Small intestine (tissue), 7 donors: ENCODE results near the gene CCDC88B. TPM values are rescaled to one million over a fixed set of nuclear protein-coding genes. Genes with fewer than 3 reads are reported as not detected.

Experiments used
- DNase-seq, 2 donors: peaks; one replicate each; pipeline versions ENCODE4 v3.0.0 to v3.0.0-alpha.2; 2013
- FAIRE-seq: peaks from 2 replicates; lab custom pipeline; 2012; peaks lifted over from hg19 to GRCh38; lab: Jason Lieb, UNC
- H3K27ac ChIP-seq, 3 donors: one replicate each; pipeline ENCODE4 v1.5.1; 2013; ENCODE audit warnings: low read length in 2 of 3, mild to moderate bottlenecking in 2 of 3, control low read depth in 1 of 3, inconsistent platforms in 1 of 3, low read depth in 1 of 3, moderate library complexity in 1 of 3
- H3K27me3 ChIP-seq, 3 donors: one replicate each; pipeline ENCODE4 v1.6.1; 2013; ENCODE audit warnings: low read length in 3 of 3, inconsistent platforms in 1 of 3; ENCODE audit not compliant: control insufficient read depth in 3 of 3, insufficient read depth in 3 of 3
- H3K36me3 ChIP-seq, 3 donors: one replicate each; pipeline ENCODE4 v1.6.1; 2013; ENCODE audit warnings: low read length in 3 of 3, inconsistent platforms in 1 of 3, low read depth in 1 of 3, mild to moderate bottlenecking in 1 of 3, moderate library complexity in 1 of 3; ENCODE audit not compliant: control insufficient read depth in 3 of 3, insufficient read depth in 2 of 3
- H3K4me1 ChIP-seq, 3 donors: one replicate each; pipeline ENCODE4 v1.6.1; 2013; ENCODE audit warnings: low read length in 2 of 3, inconsistent platforms in 1 of 3, low read depth in 1 of 3, mild to moderate bottlenecking in 1 of 3, moderate library complexity in 1 of 3; ENCODE audit not compliant: control insufficient read depth in 3 of 3, insufficient read depth in 2 of 3
- H3K4me3 ChIP-seq, 3 donors: one replicate each; pipeline ENCODE4 v1.5.1; 2013; ENCODE audit warnings: low read length in 3 of 3, control low read depth in 1 of 3, inconsistent platforms in 1 of 3, low read depth in 1 of 3, mild to moderate bottlenecking in 1 of 3, moderate library complexity in 1 of 3
- H3K9me3 ChIP-seq, 2 donors: one replicate each; pipeline ENCODE4 v1.6.1; 2013; ENCODE audit warnings: low read depth in 1 of 2, low read length in 1 of 2; ENCODE audit not compliant: control insufficient read depth in 2 of 2, insufficient read depth in 1 of 2
- WGBS, 3 donors: extraction: QIAGEN DNeasy Blood & Tissue Kit; methylation state at CpG; one replicate each; pipeline ENCODE4 v1.1.7; 2013; 5-methylcytosine and 5-hydroxymethylcytosine counted together
- polyA plus RNA-seq, 4 donors: library from polyadenylated mRNA; stranded (reverse) in 3 of 4; unstranded in 1 of 4; fragments of 200-250 nt in 3 of 4; fragments of 120-200 nt in 1 of 4; gene quantifications; one replicate each; pipeline versions ENCODE4 v1.2.1 to v1.2.3, GENCODE V29; 2013
- donor health status: healthy with polysubstance abuse.
- donor health status: control.
- donor health status: control.
- donor health status: Bipolar disorder and iron deficiency.
- donor health status: healthy.

CCDC88B gene
- polyA plus RNA-seq, 4 donors = 13.7 to 363 (median 89.8) TPM

GRCh38 chr11:64403106-64403505 is 63.1 kb downstream of the CCDC88B start:
- H3K27ac ChIP-seq = no peak overlapping the region
- DNase-seq (no peak), FAIRE-seq (no peak)
- WGBS, 3 donors = 78 to 83% (median 82%) methylated on average over 5 of the region's 5 CpGs
- H3K4me3 ChIP-seq = no peak overlapping the region
- peaks cover 0 to 6% of the 10 kb centered on the region in 2 donors for H3K9me3 ChIP-seq
- peaks cover 0 to 12% (median 0%) of the 10 kb centered on the region in 3 donors for H3K4me1 ChIP-seq
- peaks cover 0 to 6% (median 2%) of the 10 kb centered on the region in 3 donors for H3K27me3 ChIP-seq
- no peaks in the 10 kb centered on the region for H3K36me3 ChIP-seq

GRCh38 chr11:64406221-64406946 is 66.4 kb downstream of the CCDC88B start:
- peaks cover 0 to 9% (median 2%) of the 10 kb centered on the region in 3 donors for H3K27me3 ChIP-seq
- H3K4me3 ChIP-seq = no peak overlapping the region
- no peaks in the 10 kb centered on the region for H3K36me3 ChIP-seq
- peak in 1 of 2 donors; percentile 65 for DNase-seq
- WGBS, 3 donors = 39 to 48% (median 39%) methylated on average over 10 of the region's 10 CpGs
- H3K9me3 ChIP-seq = peaks cover 0 to 6% of the 10 kb centered on the region in 2 donors
- peaks cover 0 to 12% (median 0%) of the 10 kb centered on the region in 3 donors for H3K4me1 ChIP-seq
- H3K27ac ChIP-seq = peak overlapping the region in 1 of 3 donors; percentile 4
- FAIRE-seq = no peak

Other genes starting within 250 kb of the CCDC88B start
- gene MACROD1, start 174.1 kb upstream of the CCDC88B start, polyA plus RNA-seq = 100 to 1,000 TPM in 1 of 4 donors, 10 to 100 TPM in 3; 13.1 to 137 (median 17.8) TPM
- gene STIP1, start 154.0 kb upstream of the CCDC88B start, polyA plus RNA-seq = 10 to 100 TPM; 38.6 to 99.3 (median 58.8) TPM
- gene FERMT3, start 133.5 kb upstream of the CCDC88B start, polyA plus RNA-seq = 10 to 100 TPM; 11.4 to 32.2 (median 23.5) TPM
- 100 to 1,000 TPM in 1 of 4 donors, 10 to 100 TPM in 3; 46.5 to 115 (median 68.0) TPM for gene TRPT1, start 114.0 kb upstream of the CCDC88B start, polyA plus RNA-seq
- 100 to 1,000 TPM in 1 of 4 donors, 10 to 100 TPM in 3; 40.0 to 140 (median 95.3) TPM for gene NUDT22, start 113.9 kb upstream of the CCDC88B start, polyA plus RNA-seq
- gene DNAJC4, start 109.7 kb upstream of the CCDC88B start, polyA plus RNA-seq = 100 to 1,000 TPM in 2 of 4 donors, 10 to 100 TPM in 2; 50.6 to 164 (median 93.6) TPM
- gene VEGFB, start 105.6 kb upstream of the CCDC88B start, polyA plus RNA-seq = 100 to 1,000 TPM in 1 of 4 donors, 10 to 100 TPM in 3; 34.8 to 109 (median 48.1) TPM
- 100 to 1,000 TPM in 3 of 4 donors, 10 to 100 TPM in 1; 80.6 to 268 (median 213) TPM for gene FKBP2, start 99.1 kb upstream of the CCDC88B start, polyA plus RNA-seq
- gene PPP1R14B, start 93.3 kb upstream of the CCDC88B start, polyA plus RNA-seq = 100 to 1,000 TPM in 3 of 4 donors, 10 to 100 TPM in 1; 46.9 to 161 (median 143) TPM
- 100 to 1,000 TPM; 108 to 191 (median 125) TPM for gene PLCB3, start 88.7 kb upstream of the CCDC88B start, polyA plus RNA-seq
- 10 to 100 TPM; 41.2 to 98.6 (median 74.1) TPM for gene BAD, start 55.5 kb upstream of the CCDC88B start, polyA plus RNA-seq
- gene GPR137, start 54.4 kb upstream of the CCDC88B start, polyA plus RNA-seq = 10 to 100 TPM; 16.5 to 27.9 (median 18.9) TPM
- gene KCNK4, start 48.9 kb upstream of the CCDC88B start, polyA plus RNA-seq = not detected
- under 1 TPM in 2 of 4 donors, not detected in 2; 0.15 to 0.58 TPM for gene CATSPERZ, start 39.8 kb upstream of the CCDC88B start, polyA plus RNA-seq
- gene ESRRA, start 34.7 kb upstream of the CCDC88B start, polyA plus RNA-seq = 100 to 1,000 TPM in 3 of 4 donors, 10 to 100 TPM in 1; 85.1 to 417 (median 298) TPM
- 100 to 1,000 TPM in 3 of 4 donors, 10 to 100 TPM in 1; 99.3 to 188 (median 172) TPM for gene TRMT112, start 22.6 kb upstream of the CCDC88B start, polyA plus RNA-seq
- gene PRDX5, start 22.1 kb upstream of the CCDC88B start, polyA plus RNA-seq = 100 to 1,000 TPM; 229 to 668 (median 548) TPM
- 10 to 100 TPM; 27.5 to 33.4 (median 29.3) TPM for gene RPS6KA4, start 19.0 kb downstream of the CCDC88B start, polyA plus RNA-seq
- gene SLC22A11, start 215.7 kb downstream of the CCDC88B start, polyA plus RNA-seq = under 1 TPM in 2 of 4 donors, not detected in 2; 0.07 to 0.50 TPM